HEK293T (cell line): Measurements from ENCODE around the gene DECR2.

Experiments used
- BHLHE40 ChIP-seq: fragments of 450-650 bp; IDR thresholded peaks from 2 replicates; pipeline ENCODE4 v1.6.1; 2016; ENCODE audit warnings: mild to moderate bottlenecking, moderate library complexity, borderline replicate concordance
- ELF4 ChIP-seq: fragments of 450-650 bp; IDR thresholded peaks from 2 replicates; pipeline ENCODE4 v1.6.1; 2017; ENCODE audit warnings: antibody characterized with exemption
- FOXA1 ChIP-seq: fragments of 450-650 bp; IDR thresholded peaks from 2 replicates; pipeline ENCODE4 v1.6.1; 2016; ENCODE audit warnings: mild to moderate bottlenecking
- FOXK2 ChIP-seq: fragments of 450-650 bp; IDR thresholded peaks from 2 replicates; pipeline ENCODE4 v1.6.1; 2016; ENCODE audit warnings: mild to moderate bottlenecking
- FOXM1 ChIP-seq: fragments of 450-650 bp; IDR thresholded peaks from 2 replicates; pipeline ENCODE4 v1.6.1; 2017; ENCODE audit warnings: mild to moderate bottlenecking, borderline replicate concordance
- L3MBTL2 ChIP-seq: fragments of 450-650 bp; conservative IDR thresholded peaks from 2 replicates; pipeline ENCODE4 v1.6.1; 2016; ENCODE audit warnings: mild to moderate bottlenecking
- SP1 ChIP-seq: fragments of 450-650 bp; IDR thresholded peaks from 2 replicates; pipeline ENCODE4 v1.6.1; 2017
- SUZ12 ChIP-seq: fragments of 450-650 bp; IDR thresholded peaks from 2 replicates; pipeline ENCODE4 v1.6.1; 2016; ENCODE audit warnings: mild to moderate bottlenecking
- TARDBP ChIP-seq: fragments of 450-650 bp; IDR thresholded peaks from 2 replicates; pipeline ENCODE4 v1.6.1; 2016
- ZNF384 ChIP-seq: fragments of 450-650 bp; IDR thresholded peaks from 2 replicates; pipeline ENCODE4 v1.6.1; 2016
- TF ChIP-seq, protein P1 (sequence below): fragments of 450-650 bp; IDR thresholded peaks from 2 replicates; pipeline ENCODE4 v1.6.1; 2016

DNA sequence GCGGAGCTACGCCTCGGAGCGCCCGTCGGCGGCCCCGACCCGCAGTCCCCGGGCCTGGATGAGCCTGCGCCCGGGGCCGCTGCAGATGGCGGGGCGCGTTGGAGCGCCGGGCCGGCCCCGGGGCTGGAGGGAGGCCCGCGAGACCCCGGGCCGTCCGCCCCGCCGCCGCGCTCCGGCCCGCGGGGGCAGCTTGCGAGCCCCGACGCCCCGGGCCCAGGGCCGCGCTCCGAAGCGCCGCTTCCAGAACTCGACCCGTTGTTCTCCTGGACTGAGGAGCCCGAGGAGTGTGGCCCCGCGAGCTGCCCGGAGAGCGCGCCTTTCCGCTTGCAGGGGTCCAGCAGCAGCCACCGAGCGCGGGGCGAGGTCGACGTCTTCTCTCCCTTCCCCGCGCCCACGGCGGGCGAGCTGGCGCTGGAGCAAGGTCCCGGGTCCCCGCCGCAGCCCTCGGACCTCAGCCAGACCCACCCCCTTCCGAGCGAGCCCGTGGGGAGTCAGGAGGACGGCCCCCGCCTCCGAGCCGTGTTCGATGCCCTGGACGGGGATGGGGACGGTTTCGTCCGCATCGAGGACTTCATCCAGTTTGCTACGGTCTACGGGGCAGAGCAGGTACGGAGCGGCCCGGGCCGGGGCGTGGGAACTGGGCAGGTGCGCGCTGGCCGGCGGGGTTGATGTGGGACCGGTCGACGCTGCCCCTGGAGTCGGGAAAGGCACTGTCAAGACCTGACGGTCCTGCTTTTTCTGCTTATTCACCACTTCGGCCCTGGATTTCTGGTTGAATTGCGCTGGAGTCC is 24.6 kb downstream of the DECR2 start:
- TF ChIP-seq ZNF384 = no peak
- TF ChIP-seq FOXA1 = no peak
- no peak for TF ChIP-seq SP1
- no peak for TF ChIP-seq FOXK2
- TF ChIP-seq, protein P1, sequence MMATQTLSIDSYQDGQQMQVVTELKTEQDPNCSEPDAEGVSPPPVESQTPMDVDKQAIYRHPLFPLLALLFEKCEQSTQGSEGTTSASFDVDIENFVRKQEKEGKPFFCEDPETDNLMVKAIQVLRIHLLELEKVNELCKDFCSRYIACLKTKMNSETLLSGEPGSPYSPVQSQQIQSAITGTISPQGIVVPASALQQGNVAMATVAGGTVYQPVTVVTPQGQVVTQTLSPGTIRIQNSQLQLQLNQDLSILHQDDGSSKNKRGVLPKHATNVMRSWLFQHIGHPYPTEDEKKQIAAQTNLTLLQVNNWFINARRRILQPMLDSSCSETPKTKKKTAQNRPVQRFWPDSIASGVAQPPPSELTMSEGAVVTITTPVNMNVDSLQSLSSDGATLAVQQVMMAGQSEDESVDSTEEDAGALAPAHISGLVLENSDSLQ = no peak
- TF ChIP-seq SUZ12 = no peak
- no peak for TF ChIP-seq BHLHE40
- TF ChIP-seq ELF4 = no peak
- no peak for TF ChIP-seq FOXM1
- no peak for TF ChIP-seq TARDBP
- TF ChIP-seq L3MBTL2 = peak; percentile 16; the same call in 1 of the 2 replicates
